ENCODE results near the gene MEPE.

Gene MEPE, protein sequence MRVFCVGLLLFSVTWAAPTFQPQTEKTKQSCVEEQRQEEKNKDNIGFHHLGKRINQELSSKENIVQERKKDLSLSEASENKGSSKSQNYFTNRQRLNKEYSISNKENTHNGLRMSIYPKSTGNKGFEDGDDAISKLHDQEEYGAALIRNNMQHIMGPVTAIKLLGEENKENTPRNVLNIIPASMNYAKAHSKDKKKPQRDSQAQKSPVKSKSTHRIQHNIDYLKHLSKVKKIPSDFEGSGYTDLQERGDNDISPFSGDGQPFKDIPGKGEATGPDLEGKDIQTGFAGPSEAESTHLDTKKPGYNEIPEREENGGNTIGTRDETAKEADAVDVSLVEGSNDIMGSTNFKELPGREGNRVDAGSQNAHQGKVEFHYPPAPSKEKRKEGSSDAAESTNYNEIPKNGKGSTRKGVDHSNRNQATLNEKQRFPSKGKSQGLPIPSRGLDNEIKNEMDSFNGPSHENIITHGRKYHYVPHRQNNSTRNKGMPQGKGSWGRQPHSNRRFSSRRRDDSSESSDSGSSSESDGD

DNA sequence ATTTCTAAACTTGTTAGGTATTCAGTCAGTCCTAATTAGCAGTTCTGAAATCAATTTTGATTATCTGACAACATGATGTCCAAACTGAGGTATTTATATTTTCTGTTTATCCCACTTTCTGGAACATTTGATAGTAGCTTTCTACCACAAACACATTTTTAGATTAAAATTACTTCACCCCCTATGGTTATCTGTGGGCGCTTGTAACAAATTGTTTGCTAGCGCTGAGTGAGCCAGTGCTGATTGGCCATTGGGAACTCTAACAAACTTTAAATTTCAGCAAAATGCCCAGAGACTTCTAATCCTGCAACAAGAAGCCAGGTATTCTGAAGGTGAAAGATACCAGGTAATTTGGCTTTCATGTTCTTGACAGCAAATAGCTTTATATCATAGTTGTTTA, at the start of gene MEPE:
Gene MEPE (plus strand): TSS at position 301 of the 400 bp plus-strand sequence. CDS start 1,746 bp downstream, outside the sequence.
- DNase-seq = no peak

DNA sequence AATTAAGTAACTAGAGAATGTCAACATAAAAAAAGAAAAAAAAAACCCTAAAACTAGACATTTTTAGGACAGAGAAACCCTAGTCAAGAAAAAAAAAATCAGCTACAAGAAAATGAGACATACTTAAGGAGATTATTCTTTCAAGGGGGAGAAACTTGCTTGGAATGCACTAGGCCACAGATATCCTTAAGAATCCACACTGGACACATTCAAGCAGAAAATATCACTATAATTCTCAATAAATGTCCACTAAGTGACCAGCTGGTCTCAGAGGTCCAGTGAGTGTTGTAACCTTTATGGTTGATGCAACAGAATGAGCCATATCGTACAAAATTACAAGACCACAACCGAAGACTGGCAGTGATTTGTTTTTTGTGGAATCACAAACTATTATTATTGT, 49.0 kb upstream of the MEPE start:
- DNase-seq = no peak

DNA sequence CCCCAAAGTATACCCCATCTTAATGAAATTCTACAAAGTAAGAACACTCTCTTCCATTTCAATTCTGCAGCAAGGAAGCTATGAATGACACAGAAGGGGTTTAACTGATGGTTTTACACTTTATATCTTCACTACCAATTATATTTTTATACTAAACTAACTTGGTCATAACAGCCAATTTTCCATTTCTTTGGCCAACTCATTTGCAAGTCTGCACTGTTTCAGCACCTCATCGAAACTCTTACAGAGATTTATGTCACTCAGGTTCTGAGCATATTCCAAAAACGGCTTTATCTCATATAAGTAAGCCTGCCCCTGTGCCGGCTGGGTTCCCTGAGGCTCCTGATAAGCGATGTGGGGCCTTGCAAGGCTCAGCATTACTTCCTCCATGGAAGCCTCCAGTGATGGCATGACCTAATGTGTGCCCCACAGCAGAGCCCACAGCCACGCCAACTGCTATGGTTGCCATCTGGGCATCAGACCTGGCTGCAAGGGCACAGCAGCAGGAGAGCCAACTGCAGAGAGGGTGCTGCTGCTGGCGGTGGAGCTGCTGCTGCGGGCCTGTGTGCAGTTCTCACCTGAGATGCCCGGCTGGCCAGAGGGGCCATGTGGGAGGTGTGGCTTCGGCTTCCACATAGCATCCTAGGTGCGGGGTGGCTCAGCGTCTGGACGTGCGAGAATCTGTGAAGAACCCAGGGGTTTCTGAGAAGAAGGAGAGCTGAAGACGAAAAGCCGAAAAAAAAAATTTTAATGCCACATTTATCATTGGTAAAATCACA, 46.8 kb upstream of the MEPE start:
- DNase-seq = no peak

DNA sequence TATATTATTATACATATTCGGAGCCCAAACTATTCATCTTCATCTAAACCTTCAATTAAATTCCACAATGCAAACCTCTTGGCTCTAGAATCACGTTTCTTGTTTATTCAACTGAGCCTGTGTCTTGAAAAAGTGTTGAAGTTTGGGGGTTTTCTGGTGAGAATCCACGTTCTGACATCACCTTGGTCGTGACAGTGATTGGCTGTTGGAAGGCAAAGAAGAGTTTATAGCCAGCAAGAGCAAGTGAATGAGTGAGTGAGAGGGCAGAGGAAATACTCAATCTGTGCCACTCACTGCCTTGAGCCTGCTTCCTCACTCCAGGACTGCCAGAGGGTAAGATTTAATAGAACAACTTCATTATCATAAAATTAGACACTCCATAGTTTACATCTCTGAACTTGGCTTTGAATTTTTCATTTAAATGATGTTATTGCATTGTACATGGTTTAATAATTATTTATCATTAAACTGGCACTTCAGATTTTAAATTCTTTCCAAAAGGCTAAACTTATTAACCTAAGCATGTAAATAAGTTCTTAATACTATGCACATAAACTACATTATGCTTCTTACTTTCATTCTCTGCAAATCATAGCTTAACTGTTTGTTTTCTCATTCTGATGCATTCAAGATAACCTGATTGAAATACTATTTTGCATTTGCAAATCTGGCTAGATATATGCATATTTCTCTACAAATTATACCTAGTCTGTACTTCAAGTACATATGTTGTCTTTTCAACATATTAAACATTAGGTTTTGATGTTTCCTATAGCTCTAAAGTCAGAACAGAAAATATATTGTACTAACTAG, 33.3 kb upstream of the MEPE start, which contains the start of gene IBSP:
Gene IBSP (plus strand): TSS at position 254 of the 813 bp plus-strand sequence. CDS start 2,808 bp downstream, outside the sequence.
- no peak for DNase-seq

DNA sequence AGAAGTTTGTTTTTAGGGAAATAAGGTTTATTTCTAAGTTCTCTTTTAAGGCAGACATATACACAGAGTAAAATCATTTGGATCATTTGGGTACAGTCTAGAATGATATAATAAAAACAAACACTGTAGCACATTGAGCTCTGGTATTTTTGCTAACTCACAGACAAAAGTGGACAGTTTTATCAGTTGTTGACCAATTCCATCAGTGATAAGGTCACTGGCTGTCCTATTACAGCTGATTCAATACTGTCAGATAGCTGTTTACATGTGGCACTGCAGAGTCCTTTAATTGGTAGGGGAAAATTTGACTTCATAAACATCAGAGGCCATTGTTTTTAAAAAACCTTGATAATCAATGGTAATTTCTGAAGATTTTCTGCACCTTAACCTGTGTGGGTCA, 29.9 kb upstream of the MEPE start:
- no peak for DNase-seq

DNA sequence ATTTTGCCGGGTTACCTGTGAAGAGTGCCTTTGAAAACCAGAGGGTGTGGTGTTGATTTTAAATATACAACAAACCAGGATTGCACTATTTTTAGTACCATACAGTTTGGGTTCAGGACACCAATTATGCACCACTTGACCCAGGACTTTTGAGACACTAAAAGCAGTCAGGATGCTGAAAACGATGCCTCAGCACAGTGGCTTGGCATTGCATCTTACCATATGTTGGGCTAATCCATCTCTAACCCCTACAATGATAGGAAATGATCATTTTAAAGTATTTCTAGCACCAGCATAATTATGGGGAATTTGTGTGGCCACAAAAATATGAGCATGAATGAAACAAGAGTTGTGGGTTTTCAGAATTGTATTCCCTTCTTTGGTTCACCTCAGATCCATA, 29.3 kb upstream of the MEPE start:
- DNase-seq = peak; percentile 5

DNA sequence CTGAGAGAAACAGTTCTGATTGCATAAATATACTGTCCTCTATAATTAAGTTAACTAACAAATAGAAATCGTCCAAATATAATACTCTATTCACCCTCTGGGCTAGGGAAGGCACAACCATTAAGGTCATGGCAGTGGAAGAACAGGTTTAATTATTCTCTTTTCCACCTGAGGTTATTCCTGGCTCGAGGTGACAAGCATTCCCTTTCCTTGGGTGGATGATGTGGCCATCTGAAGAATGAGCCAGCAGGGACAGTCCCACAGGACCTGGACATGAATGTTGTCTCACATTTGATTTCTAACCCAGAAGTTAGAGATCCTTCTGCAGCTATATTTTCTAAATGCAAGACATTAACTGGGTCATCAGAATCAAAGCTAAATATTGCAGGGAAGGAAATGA, 27.9 kb upstream of the MEPE start:
- no peak for DNase-seq

DNA sequence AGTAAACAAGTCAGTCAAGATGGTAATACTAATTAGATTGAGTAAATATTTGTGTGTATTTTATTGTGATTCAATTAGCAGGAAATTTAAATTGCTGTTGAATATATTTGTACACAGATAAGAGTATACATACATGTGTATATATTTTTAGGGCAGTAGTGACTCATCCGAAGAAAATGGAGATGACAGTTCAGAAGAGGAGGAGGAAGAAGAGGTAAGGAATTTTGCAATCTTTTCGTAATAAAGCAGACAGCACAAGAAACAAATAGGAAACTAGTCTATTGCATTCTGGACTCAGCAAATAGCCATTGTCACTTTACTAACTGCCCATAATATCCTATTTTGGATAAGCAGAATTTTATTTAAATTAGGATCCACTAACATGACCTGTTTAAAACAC, 26.8 kb upstream of the MEPE start:
- DNase-seq = peak; percentile 57

DNA sequence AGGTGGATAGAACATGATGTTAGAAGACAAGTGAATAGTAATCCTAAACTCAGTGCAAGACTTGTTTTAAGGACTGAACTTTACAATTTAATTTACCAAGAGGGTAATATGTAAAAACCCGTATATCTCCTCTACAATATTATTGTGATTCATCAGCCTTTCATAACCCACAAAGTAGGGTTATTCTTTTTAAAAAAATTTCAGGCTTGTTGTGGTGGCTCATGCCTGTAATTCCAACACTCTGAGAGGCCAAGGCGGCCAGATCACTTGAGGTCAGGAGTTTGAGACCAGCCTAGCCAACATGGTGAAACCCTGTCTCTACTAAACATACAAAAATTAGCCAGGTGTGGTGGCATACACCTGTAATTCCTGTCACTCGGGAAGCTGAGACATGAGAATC, 26.2 kb upstream of the MEPE start:
- DNase-seq = no peak

DNA sequence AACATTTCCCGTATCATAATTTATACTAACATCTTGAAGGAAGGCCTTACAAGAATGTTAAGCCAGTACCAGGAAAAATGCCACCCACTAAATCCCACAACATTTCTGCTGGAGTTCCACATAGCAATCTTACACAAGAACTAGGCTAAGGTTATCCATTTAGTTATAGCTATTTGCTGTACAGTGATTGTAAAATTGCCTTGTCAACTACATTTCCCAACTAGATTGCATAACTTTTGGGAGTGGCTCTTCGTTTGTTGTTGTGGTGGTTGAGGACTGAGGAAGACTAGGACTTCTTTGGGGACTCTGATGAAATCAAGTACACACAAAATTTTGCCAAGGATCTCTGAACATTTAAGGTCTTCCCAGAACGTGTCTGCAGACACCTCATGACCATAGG, 25.4 kb upstream of the MEPE start:
- DNase-seq = peak; percentile 26

DNA sequence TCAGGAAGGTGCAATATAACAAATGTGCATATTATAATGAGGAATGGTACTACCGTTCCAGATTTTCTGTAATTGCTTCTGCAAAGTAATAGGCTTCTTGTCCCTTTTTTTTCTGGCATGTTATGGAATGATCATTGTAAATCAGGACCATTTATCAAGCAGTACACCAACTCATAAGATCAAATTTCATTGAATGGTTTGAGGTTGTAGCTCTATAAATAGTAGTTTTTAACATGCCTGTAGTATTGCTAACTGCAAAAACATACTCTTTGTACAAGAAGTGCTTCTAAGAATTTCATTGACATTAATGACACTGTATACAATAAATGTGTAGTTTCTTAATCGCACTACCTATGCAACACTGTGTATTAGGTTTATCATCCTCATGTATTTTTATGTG, 20.8 kb upstream of the MEPE start:
- no peak for DNase-seq

DNA sequence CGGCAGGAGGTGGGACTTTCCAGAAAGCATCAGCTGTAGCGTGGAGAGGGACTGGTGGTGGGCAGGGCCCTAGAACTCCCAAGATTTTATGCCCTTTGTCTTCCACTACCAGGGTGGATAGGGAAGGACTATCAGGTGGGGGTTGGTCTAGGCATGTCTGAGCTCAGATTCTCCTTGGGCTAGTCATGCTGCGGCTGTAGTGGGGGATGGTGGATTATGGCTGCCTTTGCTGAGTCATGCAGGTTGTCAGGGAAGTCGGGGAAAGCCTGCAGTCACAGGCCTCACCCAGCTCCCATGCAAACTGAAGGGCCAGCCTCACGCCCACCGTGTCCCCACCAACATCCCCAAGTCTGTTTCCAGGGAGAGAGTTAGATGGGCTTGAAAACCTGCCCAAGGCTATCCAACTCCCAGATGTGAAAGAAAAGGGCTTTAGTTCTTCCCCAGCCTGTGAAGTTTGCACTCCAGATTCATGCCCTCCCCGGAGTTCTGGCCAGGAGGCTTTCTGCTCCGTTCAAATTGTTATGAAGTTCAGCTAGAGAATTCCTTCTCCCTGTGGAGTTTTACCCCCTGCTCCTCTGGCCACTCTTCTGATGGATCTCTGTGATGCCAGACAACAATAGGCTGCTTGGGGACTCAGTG, 13.4 kb upstream of the MEPE start:
- no peak for DNase-seq

DNA sequence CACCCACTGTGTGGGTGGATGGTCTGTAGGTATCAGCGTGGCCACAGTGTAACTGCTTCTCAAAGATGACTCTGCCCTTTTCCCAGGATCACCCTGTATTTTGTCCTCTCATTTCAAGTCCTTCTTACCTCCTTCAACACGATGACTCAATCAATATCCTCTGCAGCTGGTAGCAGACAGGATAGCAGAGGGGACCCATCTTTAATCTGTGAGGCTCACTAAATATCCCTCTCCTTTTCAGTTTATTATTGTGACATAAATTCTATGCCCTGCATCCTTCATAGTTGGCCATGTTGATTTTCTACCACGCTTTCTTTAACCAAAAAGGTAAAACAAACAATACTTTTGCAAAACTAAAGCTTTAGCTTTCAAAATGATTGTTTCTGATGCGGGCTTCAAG, 9.6 kb upstream of the MEPE start:
- DNase-seq = no peak

DNA sequence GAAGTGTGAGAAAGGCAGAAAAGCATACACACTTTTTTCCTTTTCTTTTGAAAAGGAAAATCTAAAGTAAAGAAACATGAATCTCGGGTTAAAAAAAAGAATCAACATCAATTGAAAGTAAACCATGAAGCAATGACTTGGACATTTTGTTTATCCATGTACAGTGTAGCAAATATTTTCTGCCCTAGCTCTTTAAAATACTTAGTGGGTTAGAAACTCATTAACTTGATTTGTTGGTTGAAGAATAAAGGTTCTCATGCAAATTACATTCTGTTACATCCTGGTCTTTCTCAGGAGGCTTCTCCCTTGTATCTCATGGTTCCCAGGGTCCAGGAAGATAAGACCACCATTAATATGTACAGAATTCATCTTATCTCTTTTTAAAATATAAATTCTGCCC, 9.0 kb upstream of the MEPE start:
- no peak for DNase-seq

DNA sequence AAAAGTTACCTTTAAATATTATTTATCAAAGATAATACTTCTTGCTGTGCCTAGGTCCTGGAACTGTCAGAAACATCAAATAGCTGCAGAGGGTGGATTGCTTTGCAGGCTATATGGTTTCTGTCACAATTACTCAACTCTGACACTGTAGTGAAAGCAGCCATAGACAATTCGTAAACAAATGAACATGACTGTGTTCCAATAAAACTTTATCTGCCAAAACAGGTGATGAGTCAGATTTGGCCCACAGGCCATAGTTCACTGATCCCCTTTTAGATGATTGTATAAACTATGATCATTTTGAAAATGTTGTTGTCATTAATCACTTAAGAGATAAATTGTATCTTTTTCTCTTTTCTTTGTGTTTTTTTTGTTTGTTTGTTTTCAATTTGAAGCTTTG, 8.4 kb upstream of the MEPE start:
- DNase-seq = no peak

DNA sequence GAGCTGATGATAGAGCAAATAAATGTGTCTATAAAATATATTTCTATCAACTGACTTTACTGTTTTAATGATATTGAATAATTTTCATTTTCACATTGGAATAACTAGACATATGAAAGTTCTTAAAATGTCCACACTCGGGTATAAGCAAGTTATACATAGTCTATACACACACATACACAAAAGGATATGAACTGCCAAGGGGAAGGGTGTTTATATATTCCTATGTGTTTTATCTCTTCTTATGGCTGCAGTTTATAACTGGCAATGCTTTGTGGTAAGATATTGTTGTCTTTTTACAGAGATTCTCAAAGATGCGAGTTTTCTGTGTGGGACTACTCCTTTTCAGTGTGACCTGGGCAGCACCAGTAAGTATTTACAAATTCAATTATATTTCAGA, 1.6 kb downstream of the MEPE start:
- no peak for DNase-seq

DNA sequence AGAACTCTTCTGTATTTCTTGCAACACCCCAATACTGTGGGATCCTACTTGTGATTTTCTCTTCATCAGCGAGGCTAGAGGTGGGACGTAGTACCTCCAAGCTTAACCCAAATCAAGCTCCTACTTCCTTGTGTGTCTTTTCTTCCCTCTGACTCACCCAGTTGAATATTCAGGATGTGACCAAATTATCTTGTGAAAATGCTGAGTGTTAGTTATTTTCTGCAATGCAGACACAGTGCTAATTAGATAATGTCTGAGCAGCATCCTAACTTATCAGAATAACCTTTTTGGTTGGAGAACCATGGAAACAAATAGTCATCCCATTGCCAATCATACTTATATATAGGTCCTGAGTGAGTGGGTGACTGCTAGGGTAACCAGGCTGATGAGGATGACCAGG, 2.4 kb downstream of the MEPE start:
- DNase-seq = no peak

DNA sequence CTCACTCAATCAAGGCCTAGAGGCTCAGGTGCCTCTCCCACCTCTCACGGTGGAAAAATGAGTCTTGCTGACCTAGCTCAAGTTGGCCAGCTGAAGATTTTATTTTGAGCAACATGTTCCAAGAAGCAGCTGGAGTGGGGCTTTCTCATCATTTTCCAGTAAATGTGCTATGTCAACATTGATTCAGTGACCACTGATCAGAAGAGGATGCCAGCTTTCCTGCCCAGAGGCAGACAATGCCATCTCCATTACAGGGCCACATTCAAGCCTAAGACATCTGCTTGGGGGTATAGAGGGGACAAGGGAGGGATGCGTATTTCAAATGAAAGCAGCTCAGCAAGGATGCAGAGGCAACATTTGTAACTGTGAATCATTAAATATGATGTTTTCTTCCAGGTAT, 3.0 kb downstream of the MEPE start:
- no peak for DNase-seq

DNA sequence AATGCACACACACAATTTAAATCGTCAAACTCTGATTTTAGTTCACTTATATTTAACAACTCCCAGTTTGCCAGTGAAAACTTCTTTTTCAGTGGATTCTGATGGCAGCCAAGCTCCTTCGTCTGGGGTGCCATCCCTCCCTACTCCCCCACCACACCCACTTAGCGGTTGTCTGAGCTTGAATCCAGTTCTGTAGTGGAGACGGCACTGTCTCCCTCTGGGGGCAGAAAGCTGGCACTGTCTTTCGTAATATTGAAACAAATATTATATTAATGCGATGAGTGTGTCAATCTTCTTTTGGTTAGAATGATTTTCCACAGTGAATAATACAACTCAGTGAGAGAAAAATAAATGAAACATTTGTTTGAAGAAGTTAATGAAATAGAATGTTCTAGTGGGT, 5.4 kb downstream of the MEPE start:
- no peak for DNase-seq

DNA sequence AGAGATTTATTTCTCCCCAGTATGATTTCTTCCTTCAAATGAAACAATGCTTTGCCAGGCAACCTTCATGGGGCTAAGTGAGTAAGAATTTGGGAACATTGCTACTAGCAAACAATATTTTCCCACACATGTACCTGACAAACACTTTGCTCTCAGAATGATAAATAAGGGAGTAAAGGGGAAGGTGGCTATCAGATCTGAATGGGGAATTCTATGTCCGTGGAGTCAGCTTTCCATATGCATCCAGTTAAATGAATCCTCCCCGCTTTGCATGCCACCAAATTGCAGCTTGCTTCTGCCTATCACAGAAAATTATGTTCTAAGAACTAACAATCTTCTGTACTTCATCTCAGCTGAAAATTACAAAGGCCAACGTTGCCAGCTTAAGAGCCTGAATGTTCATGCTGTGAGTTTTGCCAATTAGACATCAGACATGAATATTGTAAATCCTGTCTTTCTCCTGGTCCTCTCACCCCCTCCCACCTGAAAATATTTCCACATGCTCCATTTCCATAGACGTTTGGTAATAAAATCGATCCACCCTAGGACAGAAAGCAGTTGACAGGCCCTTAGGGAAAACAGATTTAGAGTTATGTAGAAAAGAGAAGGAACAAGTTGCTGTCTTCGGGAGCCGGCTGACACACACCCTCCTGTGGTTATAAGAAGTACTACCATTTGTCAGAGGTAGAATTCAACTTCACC, 6.3 kb downstream of the MEPE start:
- DNase-seq = peak; percentile 19

DNA sequence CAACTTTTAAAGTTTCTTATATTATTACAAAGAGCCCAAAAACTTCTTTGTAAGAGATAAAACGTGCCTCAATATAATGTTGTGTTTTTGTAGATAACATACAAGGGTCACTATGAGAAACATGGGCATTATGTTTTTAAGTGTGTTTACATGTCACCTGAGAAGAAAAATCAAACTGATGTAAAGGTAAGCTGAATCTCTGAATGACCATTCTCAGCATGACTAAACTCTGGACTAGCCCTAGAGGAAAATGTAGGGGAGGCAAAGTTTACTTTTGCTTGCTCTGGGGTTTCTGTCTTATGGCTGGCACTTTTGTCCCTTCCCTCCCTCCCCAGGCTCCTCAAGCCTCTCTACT, 6.8 kb downstream of the MEPE start:
- no peak for DNase-seq

DNA sequence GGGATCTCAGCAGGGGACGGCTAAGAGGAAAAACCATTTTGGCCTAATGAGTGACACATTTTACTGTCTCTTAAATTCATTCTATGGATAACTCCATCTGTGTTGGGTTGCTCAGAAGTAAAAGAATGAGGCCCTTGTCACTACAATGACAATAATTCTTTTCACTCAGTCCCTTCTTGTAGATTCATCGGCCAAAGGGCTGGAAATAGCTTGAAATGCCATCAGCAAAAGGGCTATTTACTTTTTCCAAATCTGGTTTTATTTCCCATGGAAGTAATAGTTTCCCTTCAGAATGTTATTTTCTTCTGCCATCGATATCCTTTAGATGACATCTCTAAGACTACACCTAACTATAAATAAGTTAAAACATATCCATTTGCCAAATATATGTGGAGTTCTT, 7.4 kb downstream of the MEPE start:
- no peak for DNase-seq

Data from MV-4-11 (cell line).